ENCODE data around the gene SDK1.
A peak's percentile ranks its signal among the peaks of the same experiment; 100 is the strongest.
"Not testable (repeated sequence)": the region's sequence is repeated elsewhere in the genome, so short reads cannot be mapped to it uniquely, and the experiment has no call there.

The SDK1 gene

DNA sequence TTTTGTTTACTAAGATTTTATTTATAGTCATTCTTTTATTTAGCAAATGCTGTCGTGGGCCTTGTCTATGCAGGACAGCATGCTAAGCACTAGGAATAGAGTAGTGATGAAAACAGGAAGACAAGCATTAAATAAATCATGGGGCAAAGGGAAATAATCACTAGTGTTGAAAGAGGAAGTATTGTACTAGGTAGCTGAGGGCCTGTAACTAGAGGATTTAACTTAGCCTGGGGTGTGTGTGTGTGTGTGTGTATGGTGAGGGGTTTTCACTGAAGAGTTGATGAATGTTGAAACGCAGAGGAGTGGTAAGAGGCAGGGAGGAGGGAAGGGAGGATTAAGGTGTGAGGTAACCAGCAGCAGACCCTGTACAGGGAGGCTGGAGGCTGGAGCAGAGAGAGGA is 446.4 kb downstream of the SDK1 start:
- DNase-seq, result no peak

- no peak for DNase-seq
Observed at GRCh38 chr7:3748389-3748788, 447.3 kb downstream of the SDK1 start.

GRCh38 chr7:3753868-3754267 is 452.8 kb downstream of the SDK1 start:
- no peak for DNase-seq

DNA sequence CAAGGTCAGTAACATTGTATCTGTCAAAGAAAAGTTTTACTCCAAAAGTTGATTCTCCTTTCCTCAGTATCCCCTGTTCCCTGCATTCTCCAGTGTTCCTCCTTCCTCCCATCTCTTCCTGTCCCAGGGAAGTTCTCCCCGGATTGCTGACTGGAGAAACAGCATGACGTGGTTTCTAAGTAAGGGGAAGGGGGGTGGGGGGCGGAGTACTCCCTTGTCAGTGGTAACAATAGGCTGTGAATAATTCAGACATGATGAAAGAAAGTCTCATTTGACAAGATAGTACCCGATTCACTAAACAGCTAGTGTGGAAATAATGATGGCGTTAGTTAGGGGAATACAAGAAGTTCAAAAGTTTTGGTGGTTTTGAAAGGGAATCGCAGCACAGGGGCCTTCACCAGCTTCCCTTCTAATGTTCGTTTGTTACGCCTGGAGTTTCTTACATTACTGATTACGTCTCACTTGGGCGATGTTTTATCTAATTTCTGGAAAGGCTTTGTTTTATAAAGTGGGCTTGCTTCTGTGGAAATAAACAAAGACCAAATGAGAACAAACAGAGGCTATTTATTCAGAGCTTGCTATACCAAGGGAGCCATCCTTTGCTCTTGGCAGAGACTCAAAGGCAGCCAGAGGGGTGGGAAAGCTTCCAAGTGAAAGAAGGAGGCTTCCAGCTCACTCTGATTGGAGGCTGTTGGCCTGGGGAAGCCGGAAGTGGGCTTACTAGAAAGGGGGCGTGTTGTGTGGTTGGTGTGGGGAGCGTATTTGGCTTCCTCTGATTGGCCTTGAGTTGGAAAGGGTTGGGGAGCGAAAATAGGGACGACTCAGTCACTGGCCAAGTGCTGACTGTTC is 453.7 kb downstream of the SDK1 start:
- peak; percentile 83 for DNase-seq

DNA sequence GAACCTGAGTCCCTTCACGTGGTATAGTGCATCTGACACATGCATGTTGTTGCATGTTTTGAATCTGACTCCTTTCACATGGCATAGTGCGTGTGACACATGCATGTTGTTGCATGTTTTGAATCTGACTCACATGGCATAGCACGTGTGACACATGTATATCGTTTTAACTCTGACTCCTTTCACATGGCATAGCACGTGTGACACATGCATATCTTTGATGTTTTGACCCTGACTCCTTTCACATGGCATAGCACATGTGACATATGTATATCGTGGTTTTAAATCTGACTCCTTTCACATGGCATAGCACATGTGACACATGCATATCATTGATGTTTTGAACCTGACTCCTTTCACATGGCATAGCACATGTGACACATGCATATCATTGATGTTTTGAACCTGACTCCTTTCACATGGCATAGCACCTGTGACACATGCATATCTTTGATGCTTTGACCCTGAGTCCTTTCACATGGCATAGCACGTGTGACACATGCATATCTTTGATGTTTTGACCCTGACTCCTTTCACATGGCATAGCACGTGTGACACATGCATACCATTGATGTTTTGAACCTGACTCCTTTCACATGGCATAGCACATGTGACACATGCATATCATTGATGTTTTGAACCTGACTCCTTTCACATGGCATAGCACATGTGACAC is 454.9 kb downstream of the SDK1 start:
- not testable (repeated sequence) for DNase-seq

GRCh38 chr7:3757059-3757458 is 456.0 kb downstream of the SDK1 start:
- DNase-seq, result no peak

GRCh38 chr7:3760651-3761050 is 459.6 kb downstream of the SDK1 start:
- DNase-seq, result no peak

- no peak for DNase-seq
Observed at GRCh38 chr7:3762146-3762831, 461.2 kb downstream of the SDK1 start.

DNA sequence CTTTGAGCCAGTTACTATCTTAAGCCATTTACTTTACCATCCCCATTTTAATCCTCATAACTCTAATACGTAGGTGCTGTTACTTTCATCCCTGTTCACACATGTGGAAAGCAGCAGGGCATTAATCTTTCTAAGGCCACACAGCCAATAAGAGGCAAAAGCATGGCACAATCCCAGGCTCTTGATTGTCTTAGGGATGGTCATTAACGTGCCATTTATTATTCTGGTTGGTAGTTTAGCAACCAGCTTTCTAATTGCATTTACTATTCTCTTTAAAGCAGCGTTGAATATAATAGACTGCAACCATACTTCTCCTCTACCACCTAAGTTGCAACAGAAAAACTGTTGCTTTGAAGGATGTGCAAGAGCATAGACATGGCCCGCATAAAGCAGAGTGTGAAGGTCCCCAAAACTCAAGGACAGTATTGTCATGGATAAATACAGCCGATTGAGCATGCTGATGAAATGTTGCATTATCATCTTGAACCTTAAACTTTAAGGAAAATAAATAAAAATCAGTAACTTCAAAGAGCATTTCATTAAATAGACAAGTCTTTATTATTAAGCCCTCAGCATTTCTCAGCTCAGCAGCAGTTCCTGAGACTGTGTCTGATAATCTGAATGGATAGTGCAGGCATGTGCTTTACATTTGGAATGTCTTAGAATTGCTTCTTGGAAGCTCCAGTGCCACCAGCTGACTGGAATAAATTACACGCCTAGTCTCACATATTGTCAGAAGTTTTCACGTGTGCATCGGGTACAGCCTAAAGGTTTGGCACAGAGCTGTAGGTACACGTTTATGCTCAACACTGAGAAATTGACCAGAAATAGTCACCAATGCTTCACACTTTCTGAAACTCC is 467.1 kb downstream of the SDK1 start:
- no peak for DNase-seq

DNA sequence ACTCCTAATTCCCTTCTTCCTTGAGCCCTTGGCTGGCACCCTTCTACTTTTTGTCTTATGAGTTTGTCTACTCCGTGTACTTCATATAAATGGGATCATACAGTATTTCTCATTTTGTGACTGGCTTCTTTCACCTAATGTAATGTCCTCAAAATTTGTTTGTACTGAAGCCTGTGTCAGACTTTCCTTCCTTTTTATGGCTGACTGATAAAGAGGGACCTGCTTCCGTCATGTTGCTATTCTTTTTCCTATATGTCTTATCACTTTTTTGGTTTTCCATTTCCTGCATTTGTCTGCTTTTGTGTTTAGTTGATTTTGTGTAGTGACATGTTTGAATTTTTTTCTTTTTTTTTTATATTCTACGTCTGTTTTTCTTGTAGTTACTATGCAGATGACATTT is 470.9 kb downstream of the SDK1 start:
- no peak for DNase-seq

GRCh38 chr7:3778345-3778744 is 477.3 kb downstream of the SDK1 start:
- DNase-seq, result no peak

- no peak for DNase-seq
Observed at GRCh38 chr7:3780016-3780415, 479.0 kb downstream of the SDK1 start.

GRCh38 chr7:3780525-3780924 is 479.5 kb downstream of the SDK1 start:
- no peak for DNase-seq

GRCh38 chr7:3781607-3782006 is 480.6 kb downstream of the SDK1 start:
- no peak for DNase-seq

DNA sequence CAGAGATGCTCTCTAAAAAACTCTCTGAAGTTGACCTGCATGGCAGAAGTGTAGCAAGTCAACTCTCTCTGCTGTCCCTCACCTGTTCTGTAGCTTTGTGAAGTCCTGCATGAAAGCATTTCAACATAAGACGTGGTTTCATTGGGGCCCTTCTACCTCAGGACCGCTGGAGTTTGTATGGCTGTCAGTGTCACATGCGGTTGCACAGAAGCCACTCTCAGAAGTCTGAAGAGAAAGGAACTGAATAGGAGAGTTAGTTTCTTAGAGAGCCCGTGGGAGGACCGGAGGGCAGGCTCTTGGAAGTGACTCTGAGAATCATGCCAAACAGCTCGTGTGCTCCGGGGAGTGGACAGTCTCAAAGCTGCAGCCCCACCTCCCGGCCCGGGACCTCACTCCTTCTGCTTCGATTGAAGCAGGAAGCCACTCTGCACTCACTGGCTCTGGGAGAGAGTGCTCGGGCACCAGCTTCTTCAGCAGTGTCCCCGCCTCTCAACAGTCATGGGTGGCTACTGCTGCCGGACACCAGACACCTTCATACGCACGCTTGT is 486.7 kb downstream of the SDK1 start:
- no peak for DNase-seq

GRCh38 chr7:3790803-3791202 is 489.8 kb downstream of the SDK1 start:
- no peak for DNase-seq

DNA sequence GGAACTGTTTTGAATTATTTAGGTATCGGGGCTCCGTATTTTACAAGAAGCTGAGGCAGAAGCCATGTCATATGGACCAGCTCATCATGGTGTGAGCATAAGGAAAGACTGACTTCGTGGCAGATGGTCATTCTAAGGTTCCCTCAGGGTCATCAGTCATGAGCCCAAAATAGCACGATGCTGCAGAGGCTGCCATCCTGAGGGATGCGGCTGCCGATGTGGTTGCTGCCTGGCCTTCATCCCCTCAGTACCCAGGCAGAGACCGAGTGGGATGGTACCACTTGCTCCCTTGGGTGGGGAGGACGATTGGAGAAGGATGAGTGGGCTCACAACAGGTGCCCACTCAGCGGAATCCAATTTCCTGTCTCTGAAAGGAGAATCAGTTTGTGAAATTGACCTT is 490.3 kb downstream of the SDK1 start:
- DNase-seq, result no peak

GRCh38 chr7:3795141-3795540 is 494.1 kb downstream of the SDK1 start:
- no peak for DNase-seq

DNA sequence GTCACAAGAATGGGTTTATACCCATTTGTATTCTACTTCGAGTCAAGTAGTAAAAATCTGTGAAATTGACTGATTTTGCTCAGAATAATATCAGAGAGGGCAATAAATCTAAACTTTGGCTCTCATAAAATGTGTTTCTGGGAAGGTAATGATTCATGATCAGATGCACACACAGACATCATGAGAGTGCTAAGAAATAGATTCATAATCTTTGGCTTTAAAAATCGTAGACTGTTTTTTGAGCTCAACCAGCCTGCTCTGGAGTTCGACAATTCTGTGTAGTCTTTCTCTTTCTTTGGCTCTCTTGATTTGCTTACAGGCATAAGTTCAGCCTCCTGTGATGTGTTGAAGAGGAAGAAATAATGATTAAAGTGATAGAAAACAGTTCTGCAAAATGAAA is 494.7 kb downstream of the SDK1 start:
- DNase-seq, result no peak

- no peak for DNase-seq
Observed at GRCh38 chr7:3805151-3805550, 504.1 kb downstream of the SDK1 start.

- peak; percentile 2 for DNase-seq
Observed at GRCh38 chr7:3806516-3806915, 505.5 kb downstream of the SDK1 start.

DNA sequence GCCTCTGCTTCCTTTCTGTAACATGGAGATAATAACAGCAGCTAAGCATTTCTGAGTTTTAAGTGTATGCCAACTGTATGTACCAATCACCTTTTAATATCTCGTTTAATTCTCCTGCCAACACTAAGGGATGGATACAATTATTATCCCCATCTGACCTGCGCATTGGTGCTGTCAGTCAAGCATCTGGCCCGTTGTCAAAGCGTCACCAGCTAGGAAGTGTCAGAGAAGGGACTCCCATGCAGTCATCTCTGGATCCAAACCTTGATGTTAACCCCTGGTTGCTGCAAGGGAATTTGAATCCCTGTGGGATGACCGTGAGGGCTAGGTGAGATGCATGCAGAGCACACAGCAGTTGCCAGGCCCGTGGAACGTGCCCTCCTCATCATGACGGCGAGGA is 506.8 kb downstream of the SDK1 start:
- DNase-seq, result no peak

- DNase-seq, result no peak
Observed at GRCh38 chr7:3821488-3821887, 520.4 kb downstream of the SDK1 start.

Data from NCI-H774 (cell line).